EL (cell line): ENCODE data around the gene PKD2L1.
A peak's percentile ranks its signal among the peaks of the same experiment; 100 is the strongest.
"Not testable (repeated sequence)": the region's sequence is repeated elsewhere in the genome, so short reads cannot be mapped to it uniquely, and the experiment has no call there.

Experiments used
- DNase-seq: peaks from one replicate; pipeline ENCODE4 v3.0.0-alpha.2; 2016

PKD2L1 gene

DNA sequence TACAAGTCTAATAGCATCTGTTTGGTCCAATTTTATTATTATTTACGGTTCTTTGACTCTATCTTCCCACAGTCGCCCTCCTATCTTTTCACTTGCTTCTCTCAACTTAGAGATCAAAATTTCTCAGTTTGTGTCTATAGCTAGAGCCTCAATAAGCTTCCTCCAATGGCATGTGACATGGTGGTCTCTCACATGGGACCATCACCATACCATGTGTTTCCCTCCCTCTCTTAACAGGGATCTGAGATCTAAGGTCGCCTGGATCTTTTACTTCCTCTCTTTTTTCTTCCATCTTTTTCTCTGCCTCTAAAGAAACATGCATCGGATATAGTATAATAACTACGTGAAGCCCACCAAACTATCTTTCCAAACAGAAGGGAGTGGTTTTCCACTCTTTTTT is 1.8 kb downstream of the PKD2L1 start:
- DNase-seq: no peak

DNA sequence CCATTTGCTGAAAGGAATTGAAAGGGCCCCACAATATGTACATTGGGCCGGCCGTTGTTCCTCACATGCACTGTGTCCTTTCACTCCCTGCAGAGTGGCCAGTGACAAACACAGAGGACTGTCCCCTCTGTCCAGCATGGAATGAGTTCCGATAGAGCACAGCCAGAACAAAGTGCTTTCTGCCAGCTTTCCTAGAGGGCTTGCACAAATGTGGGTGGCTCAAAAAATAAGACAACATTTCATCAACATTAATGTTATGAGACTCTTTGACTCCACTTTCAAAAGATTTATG is 2.4 kb downstream of the PKD2L1 start:
- no peak for DNase-seq

DNA sequence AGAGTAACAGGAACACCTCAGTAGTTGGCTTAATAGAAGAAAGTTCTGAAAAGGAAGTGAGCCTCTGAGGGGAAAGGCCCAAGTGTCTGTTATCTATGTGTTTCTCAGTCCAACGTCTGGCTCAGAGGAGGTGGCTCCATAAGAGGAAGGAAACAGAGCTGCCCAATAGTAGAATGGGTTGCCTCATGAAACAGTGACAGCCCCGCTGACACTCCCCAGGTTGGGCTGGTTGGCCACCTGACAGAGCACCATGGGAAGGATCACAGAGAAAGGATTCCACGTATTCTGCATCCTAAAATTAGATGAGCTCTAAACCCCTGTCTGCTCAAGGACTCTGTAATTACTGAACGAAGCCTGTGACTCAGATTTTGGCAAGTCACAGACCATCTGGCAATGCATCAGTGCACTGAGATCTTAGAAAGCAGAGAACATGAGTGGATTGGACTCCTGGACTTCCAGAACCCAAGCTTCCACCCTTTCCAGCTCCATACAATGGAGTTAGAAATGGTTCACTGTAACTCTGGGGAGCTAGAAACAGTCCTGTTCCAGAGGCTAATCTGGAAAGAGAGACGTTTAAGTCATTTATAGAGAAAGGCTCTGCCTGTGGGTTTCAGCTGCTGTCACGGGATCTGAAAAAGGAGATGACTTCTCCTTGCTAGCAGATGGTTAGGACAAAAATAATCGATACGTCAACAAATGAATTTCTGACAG is 2.9 kb downstream of the PKD2L1 start:
- no peak for DNase-seq

DNA sequence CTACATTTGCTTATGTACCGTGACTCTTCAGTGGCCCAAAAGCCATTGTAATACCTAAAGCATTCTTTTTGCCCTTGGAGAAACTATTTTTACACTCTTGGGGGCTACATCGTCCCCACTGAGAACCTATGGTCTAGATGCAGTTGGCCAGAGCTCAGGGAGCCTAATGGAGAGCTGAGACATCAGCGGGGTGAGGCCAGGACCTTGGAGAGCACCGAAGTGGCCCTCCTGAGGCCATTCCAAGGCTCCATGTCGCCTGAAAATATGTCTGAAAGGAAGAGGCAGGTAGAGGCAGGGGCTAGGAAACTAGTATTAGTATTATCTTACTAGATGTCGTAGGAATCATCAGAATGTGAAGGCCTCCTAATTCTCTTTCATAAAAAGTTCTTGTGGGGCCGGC is 4.9 kb downstream of the PKD2L1 start:
- no peak for DNase-seq

DNA sequence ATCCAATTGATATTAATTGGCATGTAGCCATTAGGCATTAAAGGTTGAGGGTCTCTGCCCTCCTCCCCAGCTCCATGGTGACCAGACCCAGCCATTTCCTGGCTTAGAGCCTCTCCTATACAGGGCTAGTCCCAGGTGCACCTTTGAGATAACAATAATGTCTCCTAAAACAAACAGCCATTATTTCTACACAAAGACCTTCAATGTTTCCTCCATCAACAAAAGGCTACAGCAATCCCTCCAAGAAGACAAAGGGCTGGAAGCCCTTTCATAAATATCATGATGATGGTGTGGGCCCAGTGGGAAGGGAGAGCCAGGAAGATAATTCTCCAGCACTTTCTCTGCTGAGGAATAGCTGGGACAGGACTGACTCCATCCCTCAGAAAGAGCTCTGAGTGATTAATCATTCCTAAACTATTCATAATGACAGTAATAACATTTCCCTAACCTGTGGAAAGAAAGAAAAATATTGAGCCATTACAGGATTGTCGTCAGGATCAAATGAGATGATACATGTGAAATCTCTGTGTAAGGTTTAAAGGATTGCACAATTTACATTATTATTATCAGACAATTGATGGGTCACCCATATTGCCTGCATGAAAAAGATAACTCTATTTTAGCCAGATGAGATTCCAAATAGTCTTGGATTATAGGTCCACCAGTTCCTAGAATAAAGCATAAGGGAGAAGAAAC is 10.2 kb downstream of the PKD2L1 start:
- DNase-seq: no peak

DNA sequence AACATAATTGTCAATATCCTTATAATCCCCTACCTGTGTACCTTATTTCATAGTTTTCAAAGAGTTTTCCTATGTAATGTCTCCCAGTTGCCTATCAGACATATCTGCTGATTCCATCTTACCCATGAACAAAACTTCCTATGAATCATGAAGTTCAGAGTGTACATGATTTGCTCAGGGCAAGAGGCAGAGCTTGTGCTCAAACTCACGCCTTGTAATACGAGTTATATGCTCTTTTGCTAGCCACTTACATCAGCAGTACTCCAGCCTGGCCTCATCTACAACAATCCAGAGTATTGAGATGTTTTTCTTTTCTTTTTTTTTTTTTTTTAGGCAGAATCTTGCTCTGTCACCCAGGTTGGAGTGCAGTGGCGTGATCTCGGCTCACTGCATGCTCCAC is 11.8 kb downstream of the PKD2L1 start:
- no peak for DNase-seq

DNA sequence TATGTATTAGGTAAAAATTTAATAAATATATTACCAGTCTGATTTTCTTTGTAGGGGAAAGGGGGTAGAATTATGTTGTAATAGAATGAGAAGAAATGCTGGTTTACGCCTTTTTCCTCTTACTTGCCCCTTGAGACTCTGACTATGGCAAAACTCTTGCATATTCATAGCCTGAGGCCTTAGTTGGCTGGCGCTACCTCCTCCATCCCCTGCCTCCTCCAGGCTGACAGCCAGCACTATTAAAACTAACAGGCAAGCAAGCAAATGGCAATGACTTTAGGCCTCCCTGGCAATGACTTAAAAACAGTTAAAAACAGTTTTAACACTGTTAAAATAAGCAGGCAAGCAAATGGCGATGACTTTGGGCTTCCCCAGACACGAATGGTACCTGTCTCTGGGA is 14.4 kb downstream of the PKD2L1 start:
- no peak for DNase-seq

DNA sequence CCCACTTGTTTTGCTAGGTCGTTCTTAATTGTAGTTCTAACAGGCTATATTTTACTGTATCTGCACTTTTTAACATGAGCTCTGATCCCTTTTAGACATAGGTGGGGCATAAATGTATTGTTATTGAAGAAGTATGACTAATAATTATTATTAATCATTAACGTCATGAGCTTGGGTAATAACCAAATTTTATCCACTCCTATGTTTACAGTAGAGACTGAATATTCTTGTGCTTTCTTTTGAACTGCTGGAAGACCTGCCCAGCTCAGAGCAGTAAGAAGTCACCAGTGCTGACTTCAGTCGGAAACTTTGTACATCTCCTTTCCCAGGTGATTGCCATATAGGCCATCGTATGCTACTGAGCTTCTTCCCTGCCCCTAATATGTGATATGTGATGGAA is 18.7 kb downstream of the PKD2L1 start:
- DNase-seq: no peak

DNA sequence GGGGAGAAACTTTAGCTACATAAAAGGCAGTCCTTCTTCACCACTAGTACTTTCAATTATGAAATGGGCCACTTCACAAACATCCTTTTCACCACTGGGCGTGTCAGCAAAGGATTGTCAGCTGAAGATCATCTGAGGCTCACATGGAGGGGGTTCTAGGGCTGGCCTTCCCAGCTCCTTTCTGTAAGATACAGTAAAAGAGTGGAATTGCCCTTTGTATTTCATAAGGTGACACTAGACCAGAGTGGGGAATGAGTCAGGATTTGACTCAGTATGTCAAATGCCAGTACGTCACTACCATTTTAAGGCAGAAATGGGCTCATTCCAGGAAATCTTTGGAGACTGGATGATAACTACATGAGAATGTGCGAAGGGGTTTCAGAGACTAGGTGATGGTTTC is 22.3 kb downstream of the PKD2L1 start:
- DNase-seq: peak; percentile 48

DNA sequence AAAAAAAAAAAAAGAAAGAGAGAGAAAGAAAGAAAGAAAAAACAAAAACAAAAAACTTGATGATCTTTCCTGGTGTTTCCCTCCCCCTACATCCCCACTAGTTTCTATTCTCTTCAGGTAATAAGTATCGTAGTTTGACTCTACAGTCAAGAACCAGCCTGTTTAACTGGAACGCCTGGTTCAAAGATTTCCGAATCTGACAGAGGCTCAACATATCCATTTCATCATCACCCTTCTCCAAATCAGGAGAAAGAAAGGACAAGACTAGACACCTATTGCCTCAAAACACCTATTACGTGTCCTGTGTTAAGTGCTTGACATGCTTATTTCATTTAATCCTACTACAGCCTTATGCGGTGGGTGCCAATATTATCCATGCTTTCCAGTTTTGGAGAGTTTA is 23.2 kb downstream of the PKD2L1 start:
- DNase-seq: no peak

DNA sequence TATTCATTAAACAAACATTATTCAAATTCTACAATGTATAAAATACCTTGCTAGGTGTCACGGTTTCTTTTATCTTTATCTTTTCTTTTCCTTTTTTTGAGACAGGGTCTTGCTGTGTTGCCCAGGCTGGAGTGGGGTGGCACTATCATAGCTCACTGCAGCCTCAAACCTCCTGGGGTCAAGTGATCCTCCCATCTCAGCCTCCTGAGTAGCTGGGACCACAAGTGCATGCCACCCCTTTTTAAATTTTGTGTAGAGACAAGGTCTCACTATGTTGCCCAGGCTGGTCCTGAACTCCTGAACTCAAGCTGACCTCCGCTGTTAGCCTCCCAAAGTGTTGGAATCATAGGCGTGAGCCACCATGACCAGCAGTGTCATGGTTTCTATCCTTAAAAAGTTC is 25.6 kb downstream of the PKD2L1 start:
- DNase-seq: no peak

DNA sequence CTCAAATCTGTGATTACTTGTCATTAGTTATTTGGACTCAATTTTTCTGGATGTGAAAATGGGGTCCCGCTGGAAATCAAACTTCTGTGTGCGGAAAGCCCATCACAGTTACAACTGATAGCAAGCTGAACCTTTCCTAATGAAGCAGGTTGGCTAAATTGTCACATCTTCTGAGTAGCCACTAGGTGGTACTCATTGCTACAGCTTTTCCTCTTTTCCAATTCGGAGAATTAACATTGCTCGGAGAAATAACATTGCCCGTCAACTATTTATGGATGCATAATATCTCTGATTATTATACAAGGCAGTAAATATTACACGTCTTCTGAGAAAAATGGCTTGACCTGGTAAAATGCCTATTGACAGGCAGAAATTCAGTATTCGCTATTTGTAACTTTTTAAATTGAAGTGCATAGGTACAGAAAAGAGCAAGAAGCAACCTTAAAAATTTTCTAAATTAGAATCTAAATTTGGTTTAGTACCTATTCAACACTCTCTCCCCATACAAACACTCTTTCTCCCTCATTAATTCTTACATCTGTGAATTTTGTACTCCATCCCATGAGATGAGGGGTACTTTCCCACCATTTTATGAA is 26.2 kb downstream of the PKD2L1 start:
- peak; percentile 26 for DNase-seq

DNA sequence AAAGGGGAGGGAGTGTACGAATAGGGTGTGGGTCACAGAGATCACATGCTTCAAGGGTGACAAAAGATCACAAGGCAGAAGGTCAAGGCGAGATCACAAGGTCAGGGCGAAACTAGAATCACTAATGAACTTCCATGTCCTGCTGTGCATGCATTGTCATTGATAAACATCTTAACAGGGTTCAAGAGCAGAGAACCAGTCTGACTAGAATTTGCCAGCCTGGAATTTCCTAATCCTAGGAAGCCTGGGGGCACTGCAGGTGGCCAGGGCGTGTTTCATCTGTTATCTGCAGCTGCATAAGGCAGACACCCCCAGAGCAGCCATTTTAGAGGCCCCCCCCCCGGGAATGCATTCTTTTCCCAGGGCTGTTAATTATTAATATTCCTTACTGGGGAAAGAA is 28.9 kb downstream of the PKD2L1 start:
- not testable (repeated sequence) for DNase-seq

DNA sequence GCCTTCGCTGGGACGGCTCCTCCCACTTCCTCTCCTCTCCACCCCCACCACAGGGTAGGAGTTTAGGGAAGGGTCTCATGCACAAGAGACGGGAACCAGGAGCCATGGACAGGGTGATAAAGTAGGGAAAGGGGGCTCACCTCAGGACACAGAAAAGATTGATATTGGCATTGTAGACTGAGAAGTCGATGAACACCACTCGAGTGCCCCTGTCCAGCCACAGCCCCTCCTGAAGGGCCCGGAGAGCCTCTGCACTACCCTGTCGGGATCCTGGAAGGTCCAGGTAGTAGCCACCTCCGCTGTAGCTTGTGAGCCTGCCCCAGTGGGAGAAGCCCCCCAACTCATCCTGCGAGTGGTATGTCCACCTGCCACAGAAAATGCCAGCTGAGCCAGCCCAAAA is 32.8 kb downstream of the PKD2L1 start:
- DNase-seq: no peak

DNA sequence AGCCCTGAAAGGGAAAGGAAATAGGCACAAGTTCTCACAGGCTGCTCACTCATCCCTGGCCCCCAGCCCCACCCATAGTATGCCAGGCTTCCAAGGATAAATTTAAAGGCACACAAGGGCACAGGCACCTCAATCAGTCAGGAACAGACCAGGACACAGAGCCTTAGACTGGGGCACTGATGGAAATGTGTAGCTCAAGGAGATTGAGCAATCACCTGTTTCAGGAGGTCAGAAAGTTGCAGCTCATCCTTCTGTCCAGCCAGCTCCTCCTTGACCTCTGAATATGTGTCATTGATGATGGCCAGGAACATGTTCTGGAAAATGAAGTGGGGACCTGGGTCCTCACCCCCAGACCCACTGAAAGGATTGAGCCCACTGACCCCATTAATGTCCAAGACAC is 37.0 kb downstream of the PKD2L1 start:
- no peak for DNase-seq

DNA sequence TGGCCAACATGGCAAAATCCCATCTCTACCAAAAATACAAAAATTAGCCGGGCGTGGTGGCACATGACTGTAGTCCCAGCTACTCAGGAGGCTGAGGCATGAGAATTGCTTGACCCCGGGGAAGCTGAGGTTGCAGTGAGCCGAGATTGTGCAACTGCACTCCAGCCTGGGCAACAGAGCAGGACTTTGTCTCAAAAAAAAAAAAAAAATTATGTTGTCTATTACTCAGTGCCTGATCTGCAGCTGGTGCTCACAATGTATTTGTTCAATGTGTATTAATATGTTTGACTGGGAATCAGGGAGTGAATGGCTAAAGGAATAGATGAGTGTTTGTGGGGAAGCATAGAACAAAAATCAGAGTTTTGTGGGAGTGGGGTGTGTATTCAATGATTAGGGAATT is 37.7 kb downstream of the PKD2L1 start:
- not testable (repeated sequence) for DNase-seq

DNA sequence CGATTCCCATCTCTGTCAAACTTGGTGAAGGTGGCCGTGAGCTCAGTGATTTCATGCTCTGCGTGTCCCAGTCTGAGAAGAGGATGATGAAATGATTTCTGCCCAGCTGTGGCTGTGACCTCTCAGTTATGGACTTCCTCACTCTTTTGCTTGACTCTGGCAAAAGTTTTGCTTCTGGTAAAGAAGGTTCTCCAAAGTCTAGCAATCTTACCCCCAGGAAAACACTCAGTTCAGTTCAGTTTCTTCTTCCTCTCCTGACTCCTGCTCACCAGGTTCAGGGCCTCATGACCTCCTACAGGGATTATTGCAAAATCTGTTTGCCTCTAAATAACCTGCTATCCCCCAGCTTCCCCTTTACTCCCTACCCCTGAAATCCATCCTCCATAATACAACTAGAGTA is 38.7 kb downstream of the PKD2L1 start:
- no peak for DNase-seq

DNA sequence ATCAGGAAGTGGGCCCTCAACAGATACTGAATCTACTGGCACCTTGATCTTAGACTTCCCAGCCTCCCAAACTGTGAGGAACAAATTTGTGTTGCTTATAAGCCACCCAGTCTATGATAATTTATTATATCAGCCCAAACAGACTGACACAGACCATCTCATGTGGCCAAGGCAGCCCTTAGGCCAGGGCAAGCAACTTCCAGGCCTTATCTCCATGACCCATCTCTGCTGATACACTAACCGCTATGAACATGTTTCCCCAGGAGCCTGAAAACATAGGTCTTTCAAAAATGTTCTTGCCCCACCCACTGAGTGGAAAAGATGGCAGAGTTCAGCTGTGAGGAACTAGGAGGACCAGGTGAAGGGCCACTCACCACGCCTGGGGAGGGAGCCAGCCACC is 40.4 kb downstream of the PKD2L1 start:
- no peak for DNase-seq

DNA sequence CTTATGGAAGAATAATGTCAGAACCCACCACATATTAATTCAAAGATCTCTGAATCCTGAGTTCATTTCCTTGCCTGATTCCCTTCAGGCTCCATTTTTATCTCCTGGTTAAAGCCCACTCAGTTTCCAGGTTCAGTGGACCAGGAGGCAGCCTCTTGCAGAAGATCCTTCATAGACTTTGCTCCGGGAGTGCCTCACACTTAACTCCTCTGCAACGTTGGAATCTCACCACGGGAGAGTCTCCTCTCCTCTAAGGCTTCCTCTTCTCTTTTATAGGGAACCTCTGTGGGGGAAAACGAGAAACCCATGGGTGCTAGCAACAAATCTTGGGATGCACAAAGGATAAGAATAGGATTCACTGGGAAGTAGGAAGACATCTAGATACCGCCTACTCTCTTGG is 41.8 kb downstream of the PKD2L1 start:
- no peak for DNase-seq

DNA sequence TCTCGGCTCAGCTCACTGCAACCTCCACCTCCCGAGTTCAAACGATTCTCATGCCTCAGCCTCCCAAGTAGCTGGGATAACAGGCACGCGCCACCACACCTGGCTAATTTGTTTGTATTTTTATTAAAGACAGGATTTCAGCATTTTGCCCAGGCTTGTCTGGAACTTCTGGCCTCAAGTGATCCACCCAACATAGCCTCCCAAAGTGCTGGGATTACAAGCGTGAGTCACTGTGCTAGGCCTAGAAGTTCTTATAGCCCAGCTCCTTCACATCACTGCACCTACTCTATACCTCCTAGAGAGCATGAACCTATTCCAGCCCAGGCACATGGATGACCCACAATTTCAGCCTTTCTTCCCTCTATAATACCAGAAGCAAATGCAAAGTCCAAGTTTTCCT is 42.3 kb downstream of the PKD2L1 start:
- DNase-seq: no peak

DNA sequence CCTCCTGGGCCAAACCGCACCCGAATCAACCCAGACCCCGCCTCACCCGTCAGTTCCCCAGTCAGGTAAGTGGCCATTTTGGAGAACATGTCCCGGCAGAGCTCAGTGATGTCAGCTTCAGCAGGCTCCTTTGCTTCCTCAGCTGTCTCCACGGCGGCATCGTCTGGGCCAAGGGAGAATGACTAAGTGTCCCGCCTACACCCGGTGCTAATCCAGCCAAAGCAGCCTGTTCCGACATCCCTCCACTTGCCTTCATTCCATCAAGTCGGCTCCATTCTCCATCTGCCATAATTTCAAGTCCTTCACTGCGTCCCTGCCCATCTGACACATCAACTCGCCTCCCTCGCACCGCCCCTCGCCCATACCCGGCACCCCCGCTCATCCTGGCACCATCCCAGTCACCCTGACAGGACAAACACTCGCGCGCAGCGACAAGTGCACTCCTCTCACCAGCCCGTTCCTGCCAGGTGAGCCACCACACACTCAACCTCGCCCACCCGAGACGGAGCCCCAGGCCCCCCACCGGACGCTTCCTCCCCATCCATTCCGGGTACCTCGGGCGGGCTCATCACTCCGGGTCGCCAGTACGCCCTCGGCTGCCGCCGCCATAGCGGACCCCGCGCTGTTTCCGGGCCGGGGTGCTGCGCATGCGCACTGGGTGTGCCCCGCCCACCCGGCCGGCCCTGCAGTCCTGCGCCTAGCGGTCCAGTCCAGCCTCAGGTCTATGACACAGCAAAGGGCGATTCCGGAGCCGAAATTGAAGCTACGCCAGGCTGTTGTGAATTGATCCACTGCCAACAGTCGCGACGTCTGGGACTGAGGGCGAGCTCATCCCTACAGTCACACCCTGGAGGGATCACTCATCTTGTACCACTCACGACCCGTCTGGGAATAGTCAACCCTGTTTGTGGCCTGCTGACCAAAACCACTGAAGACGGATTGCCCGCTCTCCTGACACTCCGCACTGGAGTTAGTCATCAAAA is 43.7 kb downstream of the PKD2L1 start, which contains the start of gene BLOC1S2:
Gene BLOC1S2 (minus strand): TSS at position 630 of the 983 bp plus-strand sequence. CDS start 21 bp downstream, at position 609.
- peak; percentile 90 for DNase-seq

DNA sequence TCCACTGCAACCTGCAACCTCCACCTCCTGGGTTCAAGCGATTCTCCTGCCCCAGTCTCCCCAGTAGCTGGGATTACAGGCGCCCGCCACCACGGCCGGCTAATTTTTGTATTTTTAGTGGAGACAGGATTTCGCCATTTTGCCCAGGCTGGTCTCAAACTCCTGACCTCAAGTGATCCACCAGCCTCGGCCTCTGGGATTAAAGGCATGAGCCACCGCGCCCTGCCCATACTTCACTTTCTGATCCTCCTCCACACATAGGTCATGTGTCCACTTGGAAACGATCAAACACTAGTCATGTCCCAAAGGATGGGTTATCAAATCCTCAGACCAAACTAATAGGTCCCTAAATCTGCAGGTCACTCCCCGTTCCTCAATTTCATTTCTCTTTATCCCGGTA is 44.7 kb downstream of the PKD2L1 start:
- DNase-seq: not testable (repeated sequence)

DNA sequence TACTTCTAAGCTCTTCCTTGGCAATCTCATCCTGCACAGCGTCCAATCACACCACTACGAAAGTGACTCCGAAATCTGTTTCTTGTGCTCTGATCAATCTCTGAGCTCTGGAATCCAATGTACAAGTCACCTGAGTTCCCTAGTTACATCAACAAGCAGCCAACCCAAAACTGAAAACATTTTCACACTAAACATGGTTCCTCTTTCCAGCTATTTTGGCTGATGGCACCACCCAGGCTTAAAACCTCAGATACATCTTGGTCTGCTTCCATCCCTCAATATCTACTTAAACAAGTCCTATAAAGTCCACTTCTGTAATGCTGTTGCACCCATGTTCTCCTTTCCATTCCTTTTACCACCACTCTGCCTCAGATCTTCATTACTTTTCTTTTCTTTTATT is 47.1 kb downstream of the PKD2L1 start:
- no peak for DNase-seq
